ENCODE measurements around the gene XPO4.

GRCh38 chr13:20848203-20848602, 54.3 kb downstream of the XPO4 start:
- no peak for TF ChIP-seq HNF4G (IDR thresholded peaks at IDR 0.05)
- no peak for TF ChIP-seq TAF1 (conservative IDR thresholded peaks at IDR 0.05)
- TF ChIP-seq CTCF (IDR thresholded peaks at IDR 0.05; ENCODE audit: low read depth, low read length, missing input control) = no peak
- TF ChIP-seq MAX (IDR thresholded peaks at IDR 0.05) = no peak
- TF ChIP-seq ZBTB33 (IDR thresholded peaks at IDR 0.05) = no peak
- TF ChIP-seq EGR1 (IDR thresholded peaks at IDR 0.05; ENCODE audit: low read depth in 2 of 2) = no peak
- no peak for TF ChIP-seq REST (IDR thresholded peaks at IDR 0.05)
- no peak for TF ChIP-seq GABPA (IDR thresholded peaks at IDR 0.05 in 1 of 2, conservative IDR thresholded peaks at IDR 0.05 in 1 of 2)
- TF ChIP-seq YY1 (IDR thresholded peaks at IDR 0.05) = no peak
- no peak for TF ChIP-seq RXRA (IDR thresholded peaks at IDR 0.05)
- TF ChIP-seq RAD21 (IDR thresholded peaks at IDR 0.05) = no peak
- no peak for TF ChIP-seq SP1 (IDR thresholded peaks at IDR 0.05)
- no peak for TF ChIP-seq ATF3 (IDR thresholded peaks at IDR 0.05)
